Fibroblast of peridontal ligament (primary cell): Measurements from ENCODE around the gene MTMR3.

Experiments
- DNase-seq: peaks from one replicate; pipeline ENCODE4 v3.0.0-alpha.2; 2010; ENCODE audit errors: extremely low read depth

The MTMR3 gene

GRCh38 chr22:29914991-29915533, 32.1 kb downstream of the MTMR3 start:
- no peak for DNase-seq

DNA sequence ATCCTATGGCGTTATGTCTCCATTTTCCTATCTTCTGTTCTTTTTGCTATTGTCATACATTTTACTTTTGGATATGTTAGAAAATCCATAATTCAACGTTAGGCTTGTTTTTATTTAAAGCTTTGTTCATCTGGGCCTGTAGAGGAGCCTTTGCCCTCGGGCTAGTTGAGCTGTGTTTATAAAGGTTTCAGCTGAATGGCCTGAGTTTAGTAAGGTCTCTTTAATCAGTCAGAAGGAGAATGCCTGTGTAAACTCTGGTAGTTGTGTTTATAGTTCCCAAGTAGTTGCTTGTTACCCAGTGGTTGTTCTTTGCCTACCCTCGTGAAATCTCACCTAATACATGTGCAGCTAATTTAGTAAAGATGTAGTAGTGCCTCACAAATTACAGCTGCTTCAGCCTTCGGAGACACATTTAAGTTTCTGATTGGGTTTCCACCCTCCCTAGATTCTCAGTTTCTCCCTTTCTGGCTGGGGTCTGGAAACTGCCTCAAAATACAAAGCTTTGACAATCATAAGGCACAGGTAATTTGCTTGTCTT, 33.1 kb downstream of the MTMR3 start:
- DNase-seq = peak; percentile 39

DNA sequence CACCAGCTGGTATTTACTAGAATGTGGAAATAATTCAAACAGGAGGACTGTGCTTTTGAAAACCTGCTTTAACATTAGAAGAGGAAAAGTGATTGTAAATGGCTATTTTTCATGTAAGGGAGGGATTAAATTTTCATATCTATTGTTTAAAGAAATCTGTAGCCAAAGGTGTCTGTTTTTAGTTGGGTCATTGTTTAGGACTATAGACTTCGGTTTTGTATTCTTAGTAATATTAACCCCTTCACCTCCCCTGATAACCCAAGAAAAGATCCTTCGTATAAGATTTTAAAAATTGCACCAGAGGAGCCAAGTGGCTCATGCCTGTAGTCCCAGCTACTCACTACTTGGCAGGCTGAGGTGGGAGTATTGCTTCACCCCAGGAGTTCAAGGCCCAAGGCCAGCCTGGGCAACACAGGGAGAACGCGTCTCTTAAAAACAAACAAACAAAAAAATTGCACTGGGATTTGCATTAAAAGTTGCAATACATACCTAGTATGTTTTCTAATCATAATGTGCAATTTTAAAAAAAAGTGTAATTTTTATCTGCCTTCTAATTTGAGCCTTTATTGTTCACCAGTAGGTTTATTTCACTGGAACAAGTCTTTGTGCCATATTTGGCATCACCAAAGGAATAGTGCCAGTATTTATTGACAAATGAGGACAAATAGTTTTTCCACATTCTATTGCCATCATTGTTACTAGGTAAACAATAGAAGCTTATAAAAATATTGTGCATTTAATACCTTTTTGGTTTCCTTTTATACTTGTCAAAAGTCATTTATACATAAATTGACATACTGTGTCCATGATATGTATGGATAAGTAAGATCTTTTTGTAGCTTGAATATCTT, 34.3 kb downstream of the MTMR3 start:
- peak; percentile 28 for DNase-seq

DNA sequence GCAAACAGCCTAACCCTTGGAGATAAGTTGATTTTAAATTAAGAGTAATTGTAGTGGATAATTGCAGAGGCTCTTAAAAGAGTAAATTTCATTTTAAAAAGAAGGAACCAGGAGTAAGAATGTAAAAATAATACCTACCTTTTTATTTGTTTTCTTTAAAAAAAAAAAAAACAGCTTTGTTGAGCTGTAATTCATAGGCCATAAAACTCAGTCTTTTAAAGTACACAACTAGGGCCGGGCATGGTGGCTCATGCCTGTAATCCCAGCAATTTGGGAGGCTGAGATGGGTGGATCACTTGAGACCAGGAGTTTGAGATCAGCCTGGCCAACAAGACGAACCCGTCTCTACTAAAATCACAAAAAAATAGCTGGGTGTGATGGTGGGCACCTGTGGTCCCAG, 42.4 kb downstream of the MTMR3 start:
- DNase-seq = no peak

DNA sequence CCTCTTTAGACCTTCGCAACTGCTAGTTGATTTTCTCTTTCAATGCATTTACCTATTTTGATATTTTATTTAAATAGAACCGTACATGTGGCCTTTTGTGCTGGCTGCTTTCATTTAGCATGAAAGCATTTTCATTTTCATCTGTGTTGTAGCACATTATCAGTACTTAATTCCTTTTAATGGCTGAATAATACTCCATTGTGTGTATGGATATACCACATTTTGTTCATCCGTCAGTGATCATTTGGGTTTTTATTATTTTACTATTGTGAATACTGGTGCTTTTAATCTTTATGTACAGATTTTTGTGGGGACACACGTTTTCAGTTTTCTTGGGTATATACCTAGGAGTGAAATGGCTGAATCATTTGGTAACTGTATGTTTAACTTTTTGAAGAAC, 43.1 kb downstream of the MTMR3 start:
- DNase-seq = no peak

DNA sequence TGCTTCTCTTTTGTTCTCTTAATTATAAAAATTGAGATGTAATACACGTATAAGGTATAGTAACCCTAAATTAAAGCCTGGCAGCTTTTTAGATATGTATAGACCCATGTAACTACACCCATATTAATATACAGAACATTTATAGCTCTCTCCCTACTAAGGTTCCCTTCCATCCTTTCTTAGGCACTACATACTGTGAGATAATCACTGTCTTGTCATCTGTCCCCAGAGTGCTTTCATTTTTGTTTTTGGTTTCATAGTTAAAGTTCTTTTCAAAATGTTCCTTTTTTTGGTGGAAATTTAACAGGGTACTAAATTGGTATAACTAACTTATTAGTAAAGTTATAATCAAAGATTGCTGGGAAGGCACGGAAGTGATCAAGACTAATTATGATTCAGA, 49.2 kb downstream of the MTMR3 start:
- no peak for DNase-seq

DNA sequence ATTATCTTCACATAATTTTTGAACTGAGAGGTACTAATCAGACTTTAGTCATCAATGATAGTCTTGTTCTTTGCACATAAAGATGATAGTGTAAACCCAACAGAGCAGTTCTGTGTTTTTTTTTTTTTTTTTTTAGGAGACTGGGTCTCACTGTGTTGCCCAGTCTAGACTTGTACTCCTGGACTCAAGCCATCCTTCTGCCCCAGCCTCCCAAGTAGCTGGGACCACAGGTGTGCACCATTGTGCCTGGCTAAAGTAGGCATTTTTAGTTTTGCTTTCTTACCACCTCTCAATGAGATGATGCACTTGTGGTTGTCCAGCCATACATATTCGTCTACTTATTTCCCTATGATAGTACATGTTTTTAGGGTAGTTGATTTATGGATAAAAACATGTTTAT, 50.6 kb downstream of the MTMR3 start:
- no peak for DNase-seq

DNA sequence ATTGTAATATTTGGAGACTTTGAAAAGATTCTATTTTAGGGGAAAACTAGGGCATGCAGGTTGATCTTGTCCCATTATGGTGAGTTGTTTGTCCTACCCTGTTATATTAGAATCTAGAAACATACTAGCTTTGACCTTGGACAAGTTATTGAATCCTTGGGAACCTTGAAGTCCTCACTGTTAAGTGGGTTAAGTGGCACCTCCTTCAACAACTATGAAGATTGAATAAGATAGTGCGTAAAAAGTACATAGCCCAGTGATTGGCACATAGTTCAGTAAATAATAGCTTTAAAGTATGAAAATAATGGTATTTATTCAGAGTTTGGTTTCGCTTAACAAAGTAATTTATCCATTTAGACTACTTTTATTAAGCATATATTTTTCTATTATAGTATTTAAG, 51.6 kb downstream of the MTMR3 start:
- DNase-seq = no peak

DNA sequence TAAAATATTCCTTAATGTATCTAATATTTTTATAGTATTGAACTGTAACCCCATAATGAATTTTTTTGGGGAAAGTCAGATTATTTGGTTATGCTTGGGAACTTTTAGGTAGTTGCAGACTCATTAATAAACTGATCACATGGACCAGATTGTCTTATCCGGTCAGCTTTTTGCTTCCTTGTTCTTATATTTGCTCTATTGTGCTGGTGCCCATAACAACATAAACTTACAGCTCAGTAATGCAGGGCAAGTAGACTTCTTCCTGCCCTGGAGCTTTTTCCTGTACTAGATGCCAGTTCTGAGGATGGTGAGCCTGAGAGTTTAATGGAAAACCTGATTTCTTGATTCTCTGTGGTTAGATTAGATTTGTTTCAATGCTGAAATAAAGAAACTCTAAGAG, 53.2 kb downstream of the MTMR3 start:
- no peak for DNase-seq

DNA sequence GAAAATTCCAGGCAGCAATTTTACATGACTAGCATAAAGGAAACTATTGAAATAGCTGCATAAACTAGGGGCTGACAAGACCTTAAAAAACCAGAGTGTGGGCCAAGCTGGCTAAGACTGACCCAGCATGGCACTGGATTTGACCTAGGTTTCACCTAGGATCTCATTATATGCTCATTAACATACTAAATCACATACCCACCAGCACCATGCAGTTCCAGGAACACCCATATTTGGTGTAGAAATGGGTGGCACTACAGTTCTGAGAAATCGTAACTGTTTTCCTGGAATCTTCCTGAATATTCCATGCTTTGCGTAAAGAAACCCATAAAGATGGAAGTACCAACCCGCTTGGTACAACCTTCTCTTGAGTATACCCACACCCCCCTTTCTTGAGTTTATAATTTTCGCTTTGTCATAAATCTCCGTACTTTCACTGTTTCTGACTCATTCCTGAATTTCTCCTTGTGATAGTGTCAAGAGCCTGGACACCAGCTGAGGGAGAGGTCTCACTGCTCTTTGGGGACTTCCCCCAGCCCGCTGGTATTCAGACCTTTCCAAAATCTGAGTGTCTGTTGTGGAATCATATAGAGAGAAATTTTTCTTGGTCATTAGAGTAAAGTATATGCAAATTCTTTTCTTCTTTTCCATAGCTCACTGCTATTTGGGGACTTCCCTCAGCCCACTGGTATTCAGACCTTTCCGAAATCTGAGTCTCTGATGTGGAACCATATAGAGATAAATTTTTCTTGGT, 55.1 kb downstream of the MTMR3 start:
- DNase-seq = no peak

DNA sequence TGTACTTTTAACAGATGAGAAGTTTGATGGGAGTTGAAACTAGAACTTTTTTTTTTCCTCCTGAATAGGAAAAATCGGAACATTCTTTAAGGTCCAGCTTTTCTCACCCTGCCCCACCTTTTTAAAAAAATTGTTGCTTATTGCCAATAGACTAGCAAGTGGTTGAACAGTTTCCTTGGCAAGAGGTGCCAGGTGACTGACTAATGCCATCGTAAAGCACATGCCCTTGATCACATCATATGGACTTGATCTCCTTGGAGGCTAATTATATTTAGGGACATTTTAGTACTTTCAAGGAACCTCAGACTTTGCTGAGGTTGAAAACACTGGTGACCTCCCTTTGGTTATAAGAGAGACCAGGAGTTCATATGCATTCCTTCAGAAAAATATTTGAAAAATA, 57.6 kb downstream of the MTMR3 start:
- no peak for DNase-seq

GRCh38 chr22:29944339-29944738, 61.4 kb downstream of the MTMR3 start:
- no peak for DNase-seq

DNA sequence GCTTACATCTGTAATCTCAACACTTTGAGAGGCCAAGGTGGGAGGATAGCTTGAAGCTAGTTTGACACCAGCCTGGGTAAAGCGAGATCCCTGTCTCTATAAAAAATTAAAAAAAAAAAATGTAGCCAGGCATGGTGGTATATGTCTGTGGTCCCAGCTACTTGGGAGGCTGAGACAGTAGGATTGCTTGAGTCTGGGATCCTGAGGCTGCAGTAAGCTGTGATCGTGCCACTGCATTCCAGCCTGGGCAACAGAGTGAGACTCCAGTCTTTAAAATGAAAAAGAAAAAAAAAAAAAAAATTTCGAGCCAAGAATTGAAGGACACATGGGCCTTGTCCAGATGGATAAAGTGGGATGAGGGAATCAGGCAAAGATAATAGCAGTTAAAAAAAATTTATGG, 62.5 kb downstream of the MTMR3 start:
- no peak for DNase-seq

DNA sequence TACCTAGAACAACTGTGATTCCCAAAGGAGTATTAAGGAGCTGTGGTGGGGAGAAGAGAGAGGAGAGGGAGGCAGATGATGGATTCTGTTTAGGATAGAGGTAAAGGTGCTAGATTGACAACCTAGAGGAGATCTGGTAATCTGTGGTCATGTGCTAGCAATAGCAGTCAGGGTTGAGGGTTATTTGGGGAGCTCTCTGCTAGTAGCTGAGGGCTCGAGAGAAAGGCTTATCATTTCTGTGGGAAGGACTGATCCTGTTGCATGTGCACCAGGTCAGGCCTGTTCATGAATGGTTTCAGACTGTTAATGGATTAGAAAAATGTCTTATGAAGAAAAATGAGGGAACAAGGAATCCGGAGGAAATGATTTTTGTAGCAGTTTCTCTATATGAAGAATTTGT, 63.2 kb downstream of the MTMR3 start:
- DNase-seq = no peak

- DNase-seq = peak; percentile 52
Measured at GRCh38 chr22:29947410-29948384, 64.7 kb downstream of the MTMR3 start.

DNA sequence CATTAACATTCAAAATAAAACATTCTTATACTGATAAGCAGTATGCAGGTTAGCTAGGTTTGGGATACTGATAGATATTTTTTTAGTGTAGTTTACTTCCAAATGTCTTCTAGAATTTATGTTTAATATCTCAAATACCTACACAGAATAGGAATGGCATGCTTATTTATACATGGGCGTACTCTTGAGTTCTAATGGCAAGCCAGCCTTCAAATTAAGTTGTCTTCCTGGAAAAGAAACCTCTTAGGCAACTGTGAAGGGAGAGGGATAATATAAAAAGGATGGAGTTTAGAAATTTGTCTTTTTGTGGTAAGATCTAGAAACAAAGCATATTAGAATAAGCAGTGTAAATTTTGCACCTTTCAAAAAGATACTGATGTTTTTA, 65.4 kb downstream of the MTMR3 start:
- DNase-seq = peak; percentile 4

- no peak for DNase-seq
Measured at GRCh38 chr22:29949872-29950271, 66.9 kb downstream of the MTMR3 start.

- DNase-seq = no peak
Measured at GRCh38 chr22:29951791-29952413, 68.9 kb downstream of the MTMR3 start.

GRCh38 chr22:29954203-29954855, 71.4 kb downstream of the MTMR3 start:
- no peak for DNase-seq

DNA sequence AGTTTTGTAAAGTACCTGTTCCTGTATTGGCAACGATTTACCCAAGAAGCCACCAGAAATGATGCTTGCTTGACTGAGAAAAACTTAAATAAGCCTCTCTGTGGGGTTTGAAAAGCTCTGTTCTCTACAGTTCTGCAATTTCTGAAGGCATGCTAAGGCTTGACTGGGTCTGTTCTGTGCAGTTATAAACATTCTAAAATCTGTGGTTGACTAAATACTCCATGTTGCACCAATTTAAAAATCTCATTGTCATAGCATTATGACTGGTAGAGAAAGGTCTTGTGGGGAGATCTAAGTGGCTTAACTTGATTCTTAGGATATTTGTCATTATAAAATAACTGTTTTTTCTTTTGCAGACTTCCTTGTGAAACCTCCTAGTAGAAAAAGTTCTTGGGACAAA, 73.7 kb downstream of the MTMR3 start:
- DNase-seq = peak; percentile 74

GRCh38 chr22:29958170-29958569, 75.2 kb downstream of the MTMR3 start:
- no peak for DNase-seq
